Liver (tissue), 9 donors: Measurements from ENCODE around the gene DUSP23. TPM values are rescaled to one million over a fixed set of nuclear protein-coding genes. Genes with fewer than 3 reads are reported as not detected.

ENCODE experiments used
- DNase-seq: peaks from one replicate; pipeline ENCODE4 v3.0.0-alpha.2; 2017; ENCODE audit warnings: low spot score
- H3K27ac ChIP-seq, 2 donors: one replicate each; pipeline ENCODE4 v1.7.0; 2013; ENCODE audit warnings: inconsistent platforms in 2 of 2, low read length in 2 of 2, control low read depth in 1 of 2, low read depth in 1 of 2, mild to moderate bottlenecking in 1 of 2
- H3K27me3 ChIP-seq, 4 donors: one replicate each; pipeline versions ENCODE4 v1.6.1 to v1.7.0; 2013; ENCODE audit warnings: low read length in 3 of 4, inconsistent platforms in 1 of 4, mild to moderate bottlenecking in 1 of 4, moderate library complexity in 1 of 4; ENCODE audit not compliant: control insufficient read depth in 4 of 4, insufficient read depth in 4 of 4
- H3K36me3 ChIP-seq, 4 donors: one replicate each; pipeline versions ENCODE4 v1.6.1 to v1.7.0; 2013; ENCODE audit warnings: low read length in 3 of 4, mild to moderate bottlenecking in 3 of 4, low read depth in 1 of 4, moderate library complexity in 1 of 4; ENCODE audit not compliant: control insufficient read depth in 4 of 4, insufficient read depth in 3 of 4
- H3K4me1 ChIP-seq, 4 donors: one replicate each; pipeline versions ENCODE4 v1.6.1 to v1.7.0; 2013; ENCODE audit warnings: low read length in 3 of 4, mild to moderate bottlenecking in 3 of 4, moderate library complexity in 1 of 4; ENCODE audit not compliant: control insufficient read depth in 4 of 4, insufficient read depth in 4 of 4
- H3K4me3 ChIP-seq, 3 donors: one replicate each; pipeline versions ENCODE4 v1.6.1 to v1.7.0; 2013; ENCODE audit warnings: low read length in 3 of 3, control low read depth in 1 of 3, low read depth in 1 of 3, mild to moderate bottlenecking in 1 of 3
- H3K9ac ChIP-seq, 2 donors: one replicate each; pipeline ENCODE4 v1.7.0; 2013; ENCODE audit warnings: low read length in 2 of 2, mild to moderate bottlenecking in 2 of 2, moderate library complexity in 2 of 2, control low read depth in 1 of 2, low read depth in 1 of 2
- H3K9me3 ChIP-seq, 4 donors: one replicate each; pipeline versions ENCODE4 v1.6.1 to v1.7.0; 2013; ENCODE audit warnings: low read length in 3 of 4; ENCODE audit not compliant: control insufficient read depth in 4 of 4
- EGR1 ChIP-seq, 2 donors: IDR thresholded peaks; 2 replicates each; pipeline ENCODE4 v1.6.1; 2016 to 2018; ENCODE audit warnings: antibody characterized with exemption in 2 of 2, low read depth in 2 of 2
- FOXA1 ChIP-seq: IDR thresholded peaks from 2 replicates; pipeline ENCODE4 v1.6.1; 2016; ENCODE audit warnings: antibody characterized with exemption
- FOXA2 ChIP-seq: IDR thresholded peaks from 2 replicates; pipeline ENCODE4 v1.6.1; 2016; ENCODE audit warnings: antibody characterized with exemption
- GABPA ChIP-seq, 2 donors: IDR thresholded peaks in 1 of 2; conservative IDR thresholded peaks in 1 of 2; 2 replicates each; pipeline ENCODE4 v1.6.1; 2016; ENCODE audit warnings: antibody characterized with exemption in 2 of 2, mild to moderate bottlenecking in 1 of 2, moderate library complexity in 1 of 2
- HNF4A ChIP-seq, 2 donors: conservative IDR thresholded peaks; 2 replicates each; pipeline ENCODE4 v1.6.1; 2016; ENCODE audit warnings: antibody characterized with exemption in 2 of 2, mild to moderate bottlenecking in 2 of 2
- HNF4G ChIP-seq: IDR thresholded peaks from 2 replicates; pipeline ENCODE4 v1.6.1; 2016; ENCODE audit warnings: antibody characterized with exemption
- JUND ChIP-seq, 2 donors: IDR thresholded peaks; 2 replicates each; pipeline ENCODE4 v1.6.1; 2016; ENCODE audit warnings: antibody characterized with exemption in 2 of 2
- NR2F2 ChIP-seq: IDR thresholded peaks from 2 replicates; pipeline ENCODE4 v1.6.1; 2016; ENCODE audit warnings: antibody characterized with exemption
- RAD21 ChIP-seq, 2 donors: IDR thresholded peaks; 2 replicates each; pipeline ENCODE4 v1.6.1; 2016; ENCODE audit warnings: antibody characterized with exemption in 2 of 2, mild to moderate bottlenecking in 2 of 2
- RXRA ChIP-seq, 2 donors: IDR thresholded peaks; 2 replicates each; pipeline ENCODE4 v1.6.1; 2017 to 2018; ENCODE audit warnings: antibody characterized with exemption in 2 of 2, mild to moderate bottlenecking in 1 of 2
- SP1 ChIP-seq: IDR thresholded peaks from 2 replicates; pipeline ENCODE4 v1.6.1; 2018; ENCODE audit warnings: antibody characterized with exemption, mild to moderate bottlenecking
- TAF1 ChIP-seq: conservative IDR thresholded peaks from 2 replicates; pipeline ENCODE4 v1.6.1; 2016; ENCODE audit warnings: antibody characterized with exemption, mild to moderate bottlenecking
- YY1 ChIP-seq: IDR thresholded peaks from 2 replicates; pipeline ENCODE4 v1.6.1; 2016; ENCODE audit warnings: antibody characterized with exemption, mild to moderate bottlenecking
- WGBS: extraction: QIAGEN DNeasy Blood & Tissue Kit; methylation state at CpG from one replicate; pipeline ENCODE4 v1.1.7; 2013; 5-methylcytosine and 5-hydroxymethylcytosine counted together
- polyA plus RNA-seq, 2 donors: library from polyadenylated mRNA; stranded (reverse) in 1 of 2; unstranded in 1 of 2; fragments of 200-250 nt in 1 of 2; fragments of >200 nt in 1 of 2; fragmentation: Nextera tagmentation in 1 of 2; extraction: Ambion mirVana in 1 of 2; gene quantifications; one replicate each; pipeline versions ENCODE4 v1.2.1 to v1.2.3, GENCODE V29; 2013 to 2015
- total RNA-seq, 2 donors: library from RNA; depleted of rRNA; stranded (reverse); fragments of >200 nt; gene quantifications; one replicate each; pipeline ENCODE4 v1.2.3, GENCODE V29; 2014
- TF ChIP-seq, protein P1 (sequence below): IDR thresholded peaks from 2 replicates; pipeline ENCODE4 v1.6.1; 2016; ENCODE audit warnings: antibody characterized with exemption
- TF ChIP-seq, protein P2 (sequence below): fragments of 150-350 bp; IDR thresholded peaks from 2 replicates; pipeline ENCODE4 v1.5.1; 2017; ENCODE audit warnings: improper control_type of control experiment, low read depth, low read length; ENCODE audit not compliant: missing input control
- TF ChIP-seq, protein P3 (sequence below): IDR thresholded peaks from 2 replicates; pipeline ENCODE4 v1.6.1; 2016; ENCODE audit warnings: antibody characterized with exemption
- TF ChIP-seq, protein P4 (sequence below): IDR thresholded peaks from 2 replicates; pipeline ENCODE4 v1.6.1; 2016; ENCODE audit warnings: antibody characterized with exemption
- TF ChIP-seq, protein P5 (sequence below): IDR thresholded peaks from 2 replicates; pipeline ENCODE4 v1.6.1; 2016; ENCODE audit warnings: antibody characterized with exemption, mild to moderate bottlenecking
- donor health status: healthy.
- donor health status: healthy.
- donor health status: healthy.
- donor health status: healthy.
- donor health status: healthy.

DUSP23 gene
- total and polyA plus RNA-seq, 4 donors = 26.6 to 192 (median 113) TPM

DNA sequence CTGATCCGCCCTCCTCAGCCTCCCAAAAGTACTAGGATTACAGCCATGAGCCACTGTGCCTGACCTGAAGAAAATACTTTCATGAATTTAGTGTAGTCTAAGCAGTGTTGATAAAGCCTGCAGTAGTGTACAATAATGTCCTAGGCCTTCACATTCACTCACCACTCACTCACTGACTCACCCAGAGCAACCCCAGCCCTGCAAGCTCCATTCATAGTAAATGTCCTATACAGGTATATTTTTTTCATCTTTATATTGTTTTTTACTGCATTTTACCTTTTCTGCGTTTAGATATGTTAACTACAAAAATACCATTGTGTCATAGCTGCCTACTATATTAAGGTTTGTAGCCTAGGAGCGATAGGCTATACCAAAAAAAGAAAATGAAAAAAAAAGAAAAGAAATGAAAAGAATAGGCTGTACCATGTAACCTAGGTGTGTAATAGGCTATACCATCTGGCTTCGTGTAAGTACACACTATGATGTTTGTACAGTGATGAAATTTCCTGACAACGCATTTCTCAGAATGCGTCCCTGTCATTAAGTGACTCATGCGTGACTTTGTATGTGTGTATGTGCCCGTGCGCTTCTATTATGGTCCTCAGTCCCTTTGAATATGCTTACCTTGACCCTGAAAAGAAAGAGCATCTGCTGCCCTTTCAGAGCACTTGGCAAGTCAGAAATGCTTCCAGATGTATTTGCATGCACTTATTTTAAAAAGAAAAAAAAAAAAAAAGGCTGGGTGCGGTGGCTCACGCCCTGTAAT lies 36.7 kb downstream of the DUSP23 start:
- Histone ChIP-seq H3K4me3 (no peak overlapping the region), H3K27ac (no peak overlapping the region), H3K9ac (no peak overlapping the region), H3K4me1 (no peaks in the 10 kb centered on the region), H3K36me3 (no peaks in the 10 kb centered on the region), H3K9me3 (no peaks in the 10 kb centered on the region), H3K27me3 (no peaks in the 10 kb centered on the region)
- DNase-seq = no peak
- WGBS = 80% methylated on average over 11 of the region's 11 CpGs
- TF ChIP-seq RAD21 (IDR thresholded peaks at IDR 0.05) (no peak), SP1 (no peak)
- TF ChIP-seq, protein P1, sequence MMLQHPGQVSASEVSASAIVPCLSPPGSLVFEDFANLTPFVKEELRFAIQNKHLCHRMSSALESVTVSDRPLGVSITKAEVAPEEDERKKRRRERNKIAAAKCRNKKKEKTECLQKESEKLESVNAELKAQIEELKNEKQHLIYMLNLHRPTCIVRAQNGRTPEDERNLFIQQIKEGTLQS = no peak

DNA sequence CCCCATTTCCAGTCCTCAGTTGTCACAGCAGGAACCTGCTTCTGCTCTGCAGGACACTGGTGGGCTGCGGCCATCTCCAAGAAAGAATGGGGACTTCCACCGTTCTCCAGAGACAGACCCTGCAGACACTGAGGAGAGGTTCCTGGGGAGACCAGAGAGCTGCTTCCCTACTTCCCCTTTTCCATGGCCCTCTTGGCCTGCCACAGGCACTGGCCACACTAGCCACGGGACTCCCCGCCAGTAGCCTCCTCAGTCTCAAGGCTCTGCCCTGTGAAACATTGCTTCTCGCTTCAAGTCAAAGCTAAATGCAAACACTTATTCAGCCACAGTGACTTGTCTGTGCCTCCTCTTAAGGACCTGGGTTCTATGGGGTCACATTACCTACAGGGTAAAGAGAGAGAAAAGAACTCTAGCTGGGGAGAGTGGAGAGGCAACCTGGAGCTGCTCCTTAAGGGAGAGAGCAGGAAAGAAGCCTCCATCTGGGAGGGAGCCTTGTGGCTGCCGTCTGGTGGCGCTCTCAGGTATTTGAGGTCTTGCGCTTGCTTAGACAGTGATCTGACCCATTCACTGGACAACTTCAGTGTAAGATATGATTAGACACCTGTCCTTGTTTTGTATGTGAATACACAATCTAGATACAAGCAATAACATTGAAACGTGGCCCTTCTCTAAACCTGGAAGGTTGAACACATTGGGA lies 40.6 kb downstream of the DUSP23 start:
- no peak for DNase-seq
- no peak overlapping the region for H3K9ac ChIP-seq
- H3K4me1 ChIP-seq = no peaks in the 10 kb centered on the region
- H3K9me3 ChIP-seq = no peaks in the 10 kb centered on the region
- H3K27ac ChIP-seq = no peak overlapping the region
- no peaks in the 10 kb centered on the region for H3K36me3 ChIP-seq
- TF ChIP-seq, protein P2, sequence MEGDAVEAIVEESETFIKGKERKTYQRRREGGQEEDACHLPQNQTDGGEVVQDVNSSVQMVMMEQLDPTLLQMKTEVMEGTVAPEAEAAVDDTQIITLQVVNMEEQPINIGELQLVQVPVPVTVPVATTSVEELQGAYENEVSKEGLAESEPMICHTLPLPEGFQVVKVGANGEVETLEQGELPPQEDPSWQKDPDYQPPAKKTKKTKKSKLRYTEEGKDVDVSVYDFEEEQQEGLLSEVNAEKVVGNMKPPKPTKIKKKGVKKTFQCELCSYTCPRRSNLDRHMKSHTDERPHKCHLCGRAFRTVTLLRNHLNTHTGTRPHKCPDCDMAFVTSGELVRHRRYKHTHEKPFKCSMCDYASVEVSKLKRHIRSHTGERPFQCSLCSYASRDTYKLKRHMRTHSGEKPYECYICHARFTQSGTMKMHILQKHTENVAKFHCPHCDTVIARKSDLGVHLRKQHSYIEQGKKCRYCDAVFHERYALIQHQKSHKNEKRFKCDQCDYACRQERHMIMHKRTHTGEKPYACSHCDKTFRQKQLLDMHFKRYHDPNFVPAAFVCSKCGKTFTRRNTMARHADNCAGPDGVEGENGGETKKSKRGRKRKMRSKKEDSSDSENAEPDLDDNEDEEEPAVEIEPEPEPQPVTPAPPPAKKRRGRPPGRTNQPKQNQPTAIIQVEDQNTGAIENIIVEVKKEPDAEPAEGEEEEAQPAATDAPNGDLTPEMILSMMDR = no peak
- TF ChIP-seq RAD21 (IDR thresholded peaks at IDR 0.05) = peak in 1 of 2 donors; percentile 79
- H3K27me3 ChIP-seq = no peaks in the 10 kb centered on the region
- no peak overlapping the region for H3K4me3 ChIP-seq
- 74% methylated on average over 9 of the region's 9 CpGs for WGBS

DNA sequence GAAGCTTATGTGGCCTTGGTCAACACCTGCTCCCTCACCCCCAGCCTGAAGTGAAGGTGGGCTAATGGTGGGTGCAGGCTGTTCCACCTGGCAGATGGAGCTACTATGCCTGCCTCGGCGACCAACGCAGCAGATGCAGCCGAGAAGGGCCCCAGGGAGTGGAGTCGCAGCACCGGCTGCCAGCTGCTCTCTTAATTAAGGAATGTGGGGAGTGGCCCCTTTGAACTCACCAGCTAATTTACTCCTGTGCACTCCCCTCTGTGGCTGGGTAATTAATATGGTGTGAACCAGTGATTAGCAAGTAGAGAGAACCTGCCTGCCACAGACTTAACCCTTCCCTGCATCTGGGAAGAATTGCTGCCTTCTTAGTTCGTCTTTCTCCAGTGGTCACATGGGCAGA lies 42.6 kb downstream of the DUSP23 start:
- Histone ChIP-seq H3K27ac (no peak overlapping the region), H3K4me1 (no peaks in the 10 kb centered on the region), H3K27me3 (no peaks in the 10 kb centered on the region), H3K9me3 (no peaks in the 10 kb centered on the region), H3K36me3 (no peaks in the 10 kb centered on the region), H3K4me3 (no peak overlapping the region), H3K9ac (no peak overlapping the region)
- DNase-seq = no peak
- 32% methylated on average over 7 of the region's 7 CpGs for WGBS
- TF ChIP-seq FOXA1 (no peak), FOXA2 (no peak), RXRA (IDR thresholded peaks at IDR 0.05) (no peak), GABPA (IDR thresholded peaks at IDR 0.05 in 1 of 2, conservative IDR thresholded peaks at IDR 0.05 in 1 of 2) (no peak), TAF1 (no peak), SP1 (no peak), JUND (IDR thresholded peaks at IDR 0.05) (no peak), NR2F2 (no peak), EGR1 (IDR thresholded peaks at IDR 0.05; ENCODE audit: low read depth in 2 of 2) (no peak), HNF4A (conservative IDR thresholded peaks at IDR 0.05) (no peak), HNF4G (no peak), YY1 (no peak)
- TF ChIP-seq, protein P3, sequence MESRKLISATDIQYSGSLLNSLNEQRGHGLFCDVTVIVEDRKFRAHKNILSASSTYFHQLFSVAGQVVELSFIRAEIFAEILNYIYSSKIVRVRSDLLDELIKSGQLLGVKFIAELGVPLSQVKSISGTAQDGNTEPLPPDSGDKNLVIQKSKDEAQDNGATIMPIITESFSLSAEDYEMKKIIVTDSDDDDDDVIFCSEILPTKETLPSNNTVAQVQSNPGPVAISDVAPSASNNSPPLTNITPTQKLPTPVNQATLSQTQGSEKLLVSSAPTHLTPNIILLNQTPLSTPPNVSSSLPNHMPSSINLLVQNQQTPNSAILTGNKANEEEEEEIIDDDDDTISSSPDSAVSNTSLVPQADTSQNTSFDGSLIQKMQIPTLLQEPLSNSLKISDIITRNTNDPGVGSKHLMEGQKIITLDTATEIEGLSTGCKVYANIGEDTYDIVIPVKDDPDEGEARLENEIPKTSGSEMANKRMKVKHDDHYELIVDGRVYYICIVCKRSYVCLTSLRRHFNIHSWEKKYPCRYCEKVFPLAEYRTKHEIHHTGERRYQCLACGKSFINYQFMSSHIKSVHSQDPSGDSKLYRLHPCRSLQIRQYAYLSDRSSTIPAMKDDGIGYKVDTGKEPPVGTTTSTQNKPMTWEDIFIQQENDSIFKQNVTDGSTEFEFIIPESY = no peak
- TF ChIP-seq, protein P4, sequence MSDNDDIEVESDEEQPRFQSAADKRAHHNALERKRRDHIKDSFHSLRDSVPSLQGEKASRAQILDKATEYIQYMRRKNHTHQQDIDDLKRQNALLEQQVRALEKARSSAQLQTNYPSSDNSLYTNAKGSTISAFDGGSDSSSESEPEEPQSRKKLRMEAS = no peak
- TF ChIP-seq, protein P5, sequence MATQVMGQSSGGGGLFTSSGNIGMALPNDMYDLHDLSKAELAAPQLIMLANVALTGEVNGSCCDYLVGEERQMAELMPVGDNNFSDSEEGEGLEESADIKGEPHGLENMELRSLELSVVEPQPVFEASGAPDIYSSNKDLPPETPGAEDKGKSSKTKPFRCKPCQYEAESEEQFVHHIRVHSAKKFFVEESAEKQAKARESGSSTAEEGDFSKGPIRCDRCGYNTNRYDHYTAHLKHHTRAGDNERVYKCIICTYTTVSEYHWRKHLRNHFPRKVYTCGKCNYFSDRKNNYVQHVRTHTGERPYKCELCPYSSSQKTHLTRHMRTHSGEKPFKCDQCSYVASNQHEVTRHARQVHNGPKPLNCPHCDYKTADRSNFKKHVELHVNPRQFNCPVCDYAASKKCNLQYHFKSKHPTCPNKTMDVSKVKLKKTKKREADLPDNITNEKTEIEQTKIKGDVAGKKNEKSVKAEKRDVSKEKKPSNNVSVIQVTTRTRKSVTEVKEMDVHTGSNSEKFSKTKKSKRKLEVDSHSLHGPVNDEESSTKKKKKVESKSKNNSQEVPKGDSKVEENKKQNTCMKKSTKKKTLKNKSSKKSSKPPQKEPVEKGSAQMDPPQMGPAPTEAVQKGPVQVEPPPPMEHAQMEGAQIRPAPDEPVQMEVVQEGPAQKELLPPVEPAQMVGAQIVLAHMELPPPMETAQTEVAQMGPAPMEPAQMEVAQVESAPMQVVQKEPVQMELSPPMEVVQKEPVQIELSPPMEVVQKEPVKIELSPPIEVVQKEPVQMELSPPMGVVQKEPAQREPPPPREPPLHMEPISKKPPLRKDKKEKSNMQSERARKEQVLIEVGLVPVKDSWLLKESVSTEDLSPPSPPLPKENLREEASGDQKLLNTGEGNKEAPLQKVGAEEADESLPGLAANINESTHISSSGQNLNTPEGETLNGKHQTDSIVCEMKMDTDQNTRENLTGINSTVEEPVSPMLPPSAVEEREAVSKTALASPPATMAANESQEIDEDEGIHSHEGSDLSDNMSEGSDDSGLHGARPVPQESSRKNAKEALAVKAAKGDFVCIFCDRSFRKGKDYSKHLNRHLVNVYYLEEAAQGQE = no peak
